ENCODE measurements around the gene ZNF14.
"Not testable (repeated sequence)": the region's sequence is repeated elsewhere in the genome, so short reads cannot be mapped to it uniquely, and the experiment has no call there.

Gene ZNF14

DNA sequence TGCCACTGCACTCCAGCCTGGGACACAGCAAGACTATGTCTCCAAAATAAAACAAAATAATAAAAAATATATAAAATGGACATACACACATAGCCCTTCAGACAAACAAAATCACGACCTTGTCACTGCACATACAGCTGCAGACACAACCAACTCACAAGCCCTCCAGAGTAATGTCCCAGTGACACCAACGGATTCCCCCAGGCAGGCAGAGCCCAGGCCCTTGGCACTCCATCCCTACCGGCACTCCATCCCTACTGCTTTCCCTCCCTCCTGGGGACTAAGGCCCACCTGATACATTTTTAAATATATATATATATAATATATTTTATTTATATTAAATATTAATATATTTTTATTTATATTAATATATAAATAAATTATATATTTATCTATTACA, 45.8 kb downstream of the ZNF14 start:
- DNase-seq (ENCODE audit: low read depth), result no peak

DNA sequence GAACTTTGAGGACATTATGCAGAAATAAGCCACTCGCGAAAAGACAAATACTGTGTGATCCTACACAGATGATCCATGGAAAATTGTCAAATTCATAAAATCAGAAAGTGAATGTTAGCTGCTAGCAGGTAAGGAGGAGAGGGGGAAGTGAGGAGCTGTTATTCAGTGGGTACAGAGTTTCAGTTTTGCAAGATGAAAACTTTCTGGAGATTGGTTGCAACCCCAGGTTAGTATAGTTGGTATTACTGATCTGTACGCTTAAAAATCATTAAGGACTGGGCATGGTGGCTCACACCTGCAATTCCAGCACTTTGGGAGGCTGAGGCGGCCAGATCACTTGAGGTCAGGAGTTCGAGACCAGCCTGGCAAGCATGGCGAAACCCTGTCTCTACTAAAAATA, 46.3 kb downstream of the ZNF14 start:
- no peak for DNase-seq (ENCODE audit: low read depth)

DNA sequence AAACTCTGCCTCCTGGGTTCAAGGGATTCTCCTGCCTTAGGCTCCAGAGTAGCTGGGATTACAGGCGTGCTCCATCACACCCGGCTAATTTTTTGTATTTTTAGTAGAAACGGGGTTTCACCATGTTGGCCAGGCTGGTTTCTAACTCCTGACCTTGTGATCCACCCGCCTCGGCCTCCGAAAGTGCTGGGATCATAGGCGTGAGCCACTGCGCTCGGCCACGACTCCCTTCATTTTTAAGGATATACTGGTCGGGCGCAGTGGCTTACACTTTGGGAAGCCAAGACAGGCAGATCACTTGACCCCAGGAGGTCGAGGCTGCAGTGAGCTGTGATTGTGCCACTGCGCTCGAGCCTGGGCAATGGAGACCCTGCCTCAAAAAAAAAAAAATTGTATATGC, 46.8 kb downstream of the ZNF14 start:
- not testable (repeated sequence) for DNase-seq (ENCODE audit: low read depth)

DNA sequence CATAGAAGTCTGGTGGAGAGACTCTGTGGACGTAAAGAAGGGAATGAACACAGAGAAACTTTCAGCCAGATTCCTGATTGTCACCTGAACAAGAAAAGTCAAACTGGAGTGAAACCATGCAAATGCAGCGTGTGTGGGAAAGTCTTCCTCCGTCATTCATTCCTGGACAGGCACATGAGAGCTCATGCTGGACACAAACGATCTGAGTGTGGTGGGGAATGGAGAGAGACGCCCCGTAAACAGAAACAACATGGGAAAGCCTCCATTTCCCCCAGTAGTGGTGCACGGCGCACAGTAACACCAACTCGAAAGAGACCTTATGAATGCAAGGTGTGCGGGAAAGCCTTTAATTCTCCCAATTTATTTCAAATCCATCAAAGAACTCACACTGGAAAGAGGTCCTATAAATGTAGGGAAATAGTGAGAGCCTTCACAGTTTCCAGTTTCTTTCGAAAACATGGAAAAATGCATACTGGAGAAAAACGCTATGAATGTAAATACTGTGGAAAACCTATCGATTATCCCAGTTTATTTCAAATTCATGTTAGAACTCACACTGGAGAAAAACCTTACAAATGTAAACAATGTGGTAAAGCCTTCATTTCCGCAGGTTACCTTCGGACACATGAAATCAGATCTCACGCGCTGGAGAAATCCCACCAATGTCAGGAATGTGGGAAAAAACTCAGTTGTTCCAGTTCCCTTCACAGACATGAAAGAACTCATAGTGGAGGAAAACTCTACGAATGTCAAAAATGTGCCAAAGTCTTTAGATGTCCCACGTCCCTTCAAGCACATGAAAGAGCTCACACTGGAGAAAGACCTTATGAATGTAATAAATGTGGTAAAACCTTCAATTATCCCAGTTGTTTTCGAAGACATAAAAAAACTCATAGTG, 53.5 kb downstream of the ZNF14 start:
- DNase-seq (ENCODE audit: low read depth), result no peak

DNA sequence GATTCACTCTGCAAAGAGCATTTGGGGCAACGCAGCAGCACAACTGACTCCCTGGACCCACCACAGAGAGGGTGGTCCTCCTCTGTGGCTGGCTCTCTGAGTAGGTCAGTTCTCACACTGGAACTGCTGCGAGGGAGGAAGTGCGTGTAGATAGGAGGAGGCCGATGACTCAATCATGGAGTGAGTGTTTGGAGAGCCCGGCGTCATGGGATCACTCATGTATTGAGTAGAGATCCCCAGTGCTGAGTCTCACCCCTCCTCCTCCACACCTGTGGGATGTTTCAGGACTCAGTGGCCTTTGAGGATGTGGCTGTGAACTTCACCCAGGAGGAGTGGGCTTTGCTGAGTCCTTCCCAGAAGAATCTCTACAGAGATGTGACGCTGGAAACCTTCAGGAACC, 55.3 kb downstream of the ZNF14 start:
- no peak for DNase-seq (ENCODE audit: low read depth)

DNA sequence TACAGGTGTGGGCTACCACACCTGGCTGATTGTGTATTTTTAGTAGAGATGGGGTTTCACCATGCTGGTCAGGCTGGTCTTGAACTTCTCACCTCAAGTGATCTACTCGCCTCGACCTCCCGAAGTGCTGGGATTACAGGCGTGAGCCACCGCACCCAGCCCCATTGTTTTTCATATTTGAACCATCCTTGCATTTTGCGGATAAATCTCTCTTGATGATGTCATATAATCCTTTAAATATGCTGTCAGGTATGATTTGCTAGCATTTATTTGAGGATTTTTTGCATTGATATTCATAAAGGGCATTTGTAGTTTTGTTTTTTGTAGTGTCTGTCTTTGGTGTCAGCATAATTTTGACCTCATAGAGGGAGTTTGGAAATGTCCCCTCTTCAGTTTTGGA, 58.6 kb downstream of the ZNF14 start:
- DNase-seq (ENCODE audit: low read depth), result no peak

DNA sequence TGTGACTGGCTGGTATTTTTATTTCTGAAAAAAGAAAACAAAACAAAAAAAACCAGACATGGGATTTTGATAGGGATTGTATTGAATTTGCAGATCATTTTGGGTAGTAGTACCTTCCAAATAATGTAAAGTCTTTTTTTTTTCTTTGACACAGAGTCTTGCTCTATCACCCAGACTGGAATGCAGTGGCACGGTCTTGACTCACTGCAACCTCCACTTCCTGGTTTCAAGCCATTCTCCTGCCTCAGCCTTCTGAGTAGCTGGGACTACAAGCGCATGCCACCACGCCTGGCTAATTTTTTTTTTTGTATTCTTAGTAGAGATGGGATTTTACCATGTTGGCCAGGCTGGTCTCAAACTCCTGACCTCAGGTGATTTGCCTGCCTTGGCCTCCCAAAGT, 60.1 kb downstream of the ZNF14 start:
- DNase-seq (ENCODE audit: low read depth), result no peak

DNA sequence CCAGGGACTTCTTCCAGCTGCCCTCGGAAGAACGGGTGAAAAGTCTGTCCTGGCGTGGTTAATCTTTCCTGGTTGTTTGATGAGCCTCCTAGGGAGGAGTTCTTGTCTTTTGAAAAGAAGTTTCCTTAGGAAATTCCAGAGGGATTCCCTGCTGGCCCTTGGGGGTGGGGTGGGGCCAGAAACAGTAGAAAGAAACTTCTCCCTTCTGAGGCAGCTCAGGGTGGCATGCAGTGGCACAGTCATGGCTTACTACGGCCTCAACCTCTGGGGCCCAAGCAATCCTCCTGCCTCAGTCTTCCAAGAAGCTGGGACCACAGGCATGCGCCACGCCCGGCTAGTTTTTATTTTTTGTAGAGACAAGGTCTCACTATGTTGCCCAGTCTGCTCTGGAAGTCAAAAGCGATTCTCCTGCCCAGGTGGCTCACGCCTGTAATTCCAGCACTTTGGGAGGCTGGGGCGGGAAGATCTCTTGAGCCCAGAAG, 62.8 kb downstream of the ZNF14 start:
- DNase-seq (ENCODE audit: low read depth), result no peak

DNA sequence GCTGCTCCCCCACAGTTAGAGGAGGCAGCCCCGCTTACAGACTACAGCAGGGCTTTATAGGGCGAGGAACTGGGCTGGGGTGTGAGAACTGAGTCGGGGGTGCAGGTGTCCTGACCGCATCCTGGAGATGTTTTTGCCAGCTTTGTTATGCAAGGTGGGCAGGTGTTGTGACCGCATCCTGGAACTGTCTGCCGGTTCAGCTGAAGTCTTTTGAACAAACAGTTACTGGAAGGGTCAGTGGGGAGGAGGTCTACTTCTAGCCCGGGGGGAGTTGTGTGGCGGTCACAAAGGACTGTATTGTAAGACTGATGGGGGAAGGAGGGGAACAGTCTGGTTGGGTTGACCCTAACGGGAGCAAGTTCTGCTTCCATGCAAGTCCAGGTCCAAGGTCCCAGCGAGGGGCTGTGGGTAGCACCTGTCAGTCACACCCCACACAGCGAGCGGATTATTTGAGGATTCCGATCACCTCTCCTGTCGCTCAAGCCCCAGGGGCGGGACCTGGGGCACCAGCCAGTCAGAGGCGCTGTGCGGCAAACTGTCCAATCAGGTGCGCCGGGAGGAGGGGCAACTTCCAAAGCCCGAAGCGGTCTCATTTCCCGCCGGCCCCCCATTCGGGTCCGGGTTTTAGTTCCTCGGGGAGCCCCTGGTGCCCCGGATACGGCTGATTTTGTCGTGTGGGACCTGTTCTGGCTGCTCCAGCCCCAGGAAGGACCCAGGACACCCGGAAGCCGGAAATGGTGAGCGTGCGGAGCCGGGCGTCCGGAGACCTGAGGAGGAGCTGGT, 64.5 kb downstream of the ZNF14 start, which contains the start of gene ZNF101:
ZNF101 (plus strand) TSS at position 610 of the 783 bp plus-strand sequence; CDS start at position 735, 125 bp downstream.
- peak; percentile 93 for DNase-seq (ENCODE audit: low read depth)

DNA sequence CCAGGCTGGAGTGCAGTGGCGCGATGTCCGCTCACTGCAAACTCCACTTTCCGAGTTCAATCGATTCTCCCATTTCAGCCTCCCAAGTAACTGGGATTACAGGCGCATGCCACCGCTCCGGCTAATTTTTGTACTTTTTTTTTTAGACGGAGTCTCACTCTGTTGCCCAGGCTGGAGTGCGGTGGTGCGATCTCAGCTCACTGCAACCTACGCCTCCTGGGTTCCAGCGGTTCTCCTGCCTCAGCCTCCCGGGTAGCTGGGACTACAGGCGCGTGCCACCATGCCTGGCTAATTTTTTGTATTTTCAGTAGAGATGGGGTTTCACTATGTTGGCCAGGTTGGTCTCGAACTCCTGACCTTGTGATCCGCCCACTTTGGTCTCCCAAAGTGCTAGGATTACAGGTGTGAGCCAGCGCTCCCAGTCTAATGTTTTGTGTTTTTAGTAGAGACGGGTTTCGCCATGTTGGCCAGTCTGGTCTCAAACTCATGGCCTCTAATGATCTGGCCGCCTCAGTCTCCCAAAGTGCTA, 67.4 kb downstream of the ZNF14 start:
- not testable (repeated sequence) for DNase-seq (ENCODE audit: low read depth)

DNA sequence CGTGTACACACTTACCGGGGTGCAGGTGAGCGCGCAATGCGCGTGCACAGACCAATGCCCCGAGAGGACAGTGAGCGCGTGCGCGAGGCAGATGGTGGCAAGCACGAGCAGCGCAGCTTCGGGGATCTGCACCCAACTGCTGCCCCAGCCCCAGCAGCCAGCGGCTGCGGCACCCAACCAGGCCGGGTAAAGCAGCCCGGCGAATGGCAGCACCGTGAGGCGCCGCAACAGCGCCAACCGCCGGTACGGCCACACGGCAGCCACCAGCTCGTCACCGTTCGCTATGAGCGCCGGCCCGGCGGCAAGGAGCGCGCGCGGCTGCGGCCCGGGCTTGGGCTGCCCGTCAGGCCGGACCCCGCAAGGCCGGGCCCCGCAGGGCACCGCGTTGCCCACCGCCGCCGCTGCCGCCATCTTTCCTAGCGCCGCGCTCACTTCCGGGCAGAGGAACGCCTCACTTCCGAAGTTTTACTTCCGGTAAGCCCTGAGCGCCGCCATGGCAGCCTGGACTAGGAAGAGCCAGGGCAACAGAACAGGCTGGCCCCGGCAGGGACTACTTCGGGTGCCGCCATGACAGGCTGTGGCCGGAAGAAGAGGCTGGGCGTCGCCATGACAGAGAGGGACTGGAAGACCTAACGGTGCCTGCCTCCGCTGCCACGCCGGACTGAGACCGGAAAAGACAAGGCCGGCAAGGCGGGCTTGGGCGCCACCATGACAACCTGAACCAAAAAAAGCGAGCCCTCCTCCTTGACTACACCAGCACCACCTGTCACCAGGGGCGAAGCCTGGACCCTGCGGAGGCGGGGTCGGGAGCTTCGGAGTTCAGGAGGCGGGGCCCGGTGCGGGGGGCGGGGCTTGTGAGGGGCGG, 69.4 kb downstream of the ZNF14 start, which contains the start of gene ATP13A1:
ATP13A1 (minus strand) TSS at position 421 of the 865 bp plus-strand sequence; CDS start at position 411, 10 bp downstream.
- DNase-seq (ENCODE audit: low read depth), result peak; percentile 89

DNA sequence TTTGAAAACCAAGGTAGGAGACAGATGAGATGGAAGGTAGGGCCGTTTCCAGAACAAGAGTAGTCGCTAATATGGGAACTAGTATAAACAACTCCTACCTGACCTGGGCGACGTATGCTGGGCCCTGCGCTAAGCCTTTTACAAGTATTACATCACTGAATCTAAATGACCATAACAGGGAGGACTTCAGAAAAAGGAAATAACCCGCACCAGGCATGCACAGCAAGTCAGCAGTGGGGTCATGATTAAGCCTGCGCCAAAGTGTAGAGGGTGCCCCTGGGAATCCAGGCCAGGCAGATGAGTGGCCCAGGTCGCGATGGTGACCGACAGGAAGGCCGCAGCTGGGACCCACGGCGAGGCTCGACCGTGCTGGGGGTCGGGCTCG, 70.0 kb downstream of the ZNF14 start:
- DNase-seq (ENCODE audit: low read depth), result no peak

DNA sequence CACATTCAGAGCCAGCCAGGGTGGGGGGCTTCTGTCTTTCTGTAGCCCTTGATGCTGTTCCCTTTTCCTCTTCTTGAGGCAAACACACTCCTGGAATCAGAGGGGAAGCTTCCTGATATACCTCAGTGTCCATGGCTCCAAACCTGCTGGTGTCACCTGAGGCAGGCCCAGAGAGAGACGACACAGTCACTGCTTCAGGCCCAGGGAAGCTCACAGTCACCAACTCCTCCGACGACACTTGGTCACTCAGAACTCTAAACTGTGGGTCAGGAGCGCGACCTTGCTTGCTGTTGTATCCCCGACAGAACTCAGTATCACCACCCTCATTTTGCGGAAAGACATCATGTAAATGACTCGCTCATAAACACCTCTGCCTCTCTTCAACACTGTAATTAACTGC, 70.6 kb downstream of the ZNF14 start:
- no peak for DNase-seq (ENCODE audit: low read depth)

DNA sequence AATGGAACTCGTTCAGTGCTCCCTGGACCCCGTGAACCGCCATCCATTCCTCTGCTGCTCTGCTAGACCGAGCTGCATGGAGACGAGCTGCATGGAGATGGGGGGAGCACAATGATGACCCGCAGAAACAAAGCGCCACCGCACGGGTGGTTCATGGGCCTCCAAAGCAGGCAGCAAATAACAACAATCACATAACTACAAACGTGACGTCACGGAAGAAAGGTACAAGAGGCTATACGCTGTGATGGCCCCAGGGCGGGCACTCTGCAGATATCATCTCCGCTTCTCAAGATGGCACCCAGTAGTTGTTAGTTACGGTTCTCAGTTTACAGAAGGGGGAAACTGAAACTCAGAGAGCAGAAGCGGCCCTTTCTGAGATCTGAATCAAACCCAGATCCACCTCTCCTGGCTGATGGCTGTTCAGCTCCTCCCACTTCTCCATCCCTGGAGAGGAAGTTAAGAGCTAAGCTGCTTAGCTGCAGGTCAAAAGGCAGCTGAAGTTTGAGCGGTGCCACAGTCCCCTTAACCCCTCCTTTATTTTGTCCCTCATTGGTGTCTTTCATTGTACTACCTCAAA, 71.1 kb downstream of the ZNF14 start:
- peak; percentile 30 for DNase-seq (ENCODE audit: low read depth)

DNA sequence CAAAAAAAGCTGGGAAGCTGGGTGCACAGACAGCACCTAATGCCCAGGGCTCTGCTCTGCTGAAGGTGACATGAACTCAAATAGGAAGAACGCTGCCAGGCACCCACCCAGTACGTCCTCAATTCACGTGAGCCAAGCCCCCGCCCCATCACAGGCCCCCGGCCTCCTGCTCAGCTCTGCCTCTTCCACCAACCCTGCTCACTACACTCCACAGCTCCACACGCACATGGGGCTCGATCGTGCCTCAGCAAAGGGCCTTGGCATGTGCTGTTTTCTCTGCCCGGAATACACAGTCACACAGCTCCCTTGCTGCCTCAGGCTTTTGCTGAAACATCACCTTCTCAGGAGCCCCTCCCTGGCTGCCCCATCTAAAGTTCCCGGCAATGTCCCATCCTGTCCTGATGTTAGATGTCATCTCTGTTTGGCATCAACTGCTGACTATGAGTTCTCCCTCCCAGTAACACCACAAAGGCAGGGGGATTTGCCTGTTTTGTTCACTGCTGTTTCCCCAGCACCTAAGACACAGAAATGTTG, 71.7 kb downstream of the ZNF14 start:
- DNase-seq (ENCODE audit: low read depth), result no peak

All from activated T-cell treated with anti-CD3 and anti-CD28 coated beads for 24 hours (primary cell).